ENCODE data around the gene ABCG5.

DNA sequence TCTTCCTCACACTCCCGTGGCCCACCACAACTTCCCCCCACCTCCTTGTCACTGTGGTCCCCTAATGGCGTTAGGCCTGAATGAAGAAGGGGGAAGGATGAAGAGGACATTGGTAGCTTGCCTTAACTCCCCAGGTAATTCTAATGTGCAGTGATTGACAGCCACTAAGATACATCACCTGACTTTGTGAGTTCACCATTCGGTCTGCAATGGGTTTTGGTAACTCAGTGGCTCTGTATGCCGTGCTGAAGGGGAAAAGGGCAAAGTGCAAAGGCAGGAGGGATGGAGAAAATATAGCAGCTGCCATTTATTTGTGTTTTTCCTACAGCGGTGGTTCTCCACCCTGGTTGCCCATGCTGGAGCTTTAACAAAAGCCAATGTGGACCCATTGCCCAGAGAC is 42.3 kb upstream of the ABCG5 start:
- TF ChIP-seq POLR2A (IDR thresholded peaks at IDR 0.05; ENCODE audit: low read length) (no peak), GATA1 (IDR thresholded peaks at IDR 0.05; ENCODE audit: low read depth, low read length) (no peak)
